HL-60/S4 (cell line): ENCODE results near the gene WDR7.

Source experiments
- in situ Hi-C: fragments of 300-500 bp; cut with MboI; formaldehyde crosslinking; loops from 2 replicates; pipeline ENCODE4 v1.14.3; 2022; ENCODE audit warnings: low sequenced_read_pairs

WDR7 gene

DNA sequence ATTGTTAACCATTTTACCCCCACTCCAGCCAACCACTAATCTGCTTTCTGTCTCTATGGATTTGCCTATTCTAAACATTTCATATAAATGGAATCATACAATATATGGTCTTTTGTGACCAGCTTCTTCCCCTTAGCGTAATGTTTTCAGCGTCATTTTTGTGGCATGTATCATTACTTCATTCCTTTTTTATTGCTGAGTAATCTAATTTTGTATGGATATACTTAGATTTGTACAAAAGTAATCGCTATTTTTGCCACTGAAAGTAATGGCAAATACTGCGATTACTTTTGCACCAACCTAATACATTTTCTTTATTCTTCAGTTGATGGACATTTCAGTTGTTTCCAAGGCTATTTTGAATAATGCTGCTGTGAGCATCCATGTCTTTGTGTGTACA, 227.6 kb downstream of the WDR7 start:
- in situ Hi-C loops, result no loop called here

DNA sequence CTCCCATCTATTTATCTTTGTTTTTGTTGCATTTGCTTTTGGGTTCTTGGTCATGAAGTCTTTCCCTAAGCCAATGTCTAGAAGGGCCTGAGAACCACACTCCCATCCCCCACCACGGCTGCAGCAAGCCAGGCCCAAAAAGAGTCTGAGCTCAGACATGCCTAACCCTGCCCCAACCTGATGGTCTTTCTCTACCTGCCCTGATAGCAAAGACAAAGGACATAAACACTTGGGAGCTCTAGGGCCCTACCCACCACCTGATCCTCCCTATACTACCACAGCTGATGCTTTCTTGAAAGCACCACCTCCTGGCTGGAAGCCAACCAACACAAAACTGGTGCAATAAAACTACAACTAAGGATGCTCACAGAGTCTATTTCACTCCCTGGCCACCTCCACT, 233.4 kb downstream of the WDR7 start:
- in situ Hi-C loops, result no loop called here

DNA sequence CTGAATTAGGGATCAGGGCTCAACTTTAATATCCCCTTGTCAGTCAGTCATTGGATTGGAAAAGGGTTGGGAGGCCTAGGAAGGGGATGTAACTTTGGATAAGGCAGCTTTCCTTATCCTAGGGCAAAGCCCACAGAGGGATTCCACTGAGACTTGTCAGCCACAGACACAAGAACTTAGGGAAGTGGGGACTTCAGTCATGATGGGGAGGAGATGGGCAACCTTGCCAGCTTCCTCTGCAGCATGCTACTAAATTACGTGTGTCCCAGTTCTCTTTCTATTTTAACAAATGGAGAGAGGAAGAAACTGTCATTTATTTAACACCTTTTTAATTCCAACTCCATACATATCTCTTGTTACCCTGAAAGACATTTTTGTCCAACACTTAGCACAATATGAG, 237.8 kb downstream of the WDR7 start:
- in situ Hi-C loops, result no loop called here

DNA sequence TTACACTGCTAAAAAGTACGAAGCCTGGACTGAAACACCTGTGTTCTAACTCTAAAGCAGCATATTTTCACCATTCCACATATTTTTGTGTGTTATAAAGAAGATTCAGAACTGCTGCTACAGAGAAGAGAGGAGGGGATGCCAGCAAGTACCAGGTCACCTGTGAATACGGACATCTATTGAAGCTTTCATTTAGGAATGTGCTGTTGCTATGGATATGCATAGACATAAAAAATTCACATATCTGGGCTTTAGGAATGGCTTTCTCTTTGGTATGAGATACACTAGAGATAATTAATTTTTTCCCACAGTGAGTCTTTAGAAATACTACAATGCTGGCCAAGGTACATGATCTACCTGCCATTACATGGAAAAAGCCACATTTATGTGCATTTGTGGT, 238.5 kb downstream of the WDR7 start:
- in situ Hi-C loops, result no loop called here

DNA sequence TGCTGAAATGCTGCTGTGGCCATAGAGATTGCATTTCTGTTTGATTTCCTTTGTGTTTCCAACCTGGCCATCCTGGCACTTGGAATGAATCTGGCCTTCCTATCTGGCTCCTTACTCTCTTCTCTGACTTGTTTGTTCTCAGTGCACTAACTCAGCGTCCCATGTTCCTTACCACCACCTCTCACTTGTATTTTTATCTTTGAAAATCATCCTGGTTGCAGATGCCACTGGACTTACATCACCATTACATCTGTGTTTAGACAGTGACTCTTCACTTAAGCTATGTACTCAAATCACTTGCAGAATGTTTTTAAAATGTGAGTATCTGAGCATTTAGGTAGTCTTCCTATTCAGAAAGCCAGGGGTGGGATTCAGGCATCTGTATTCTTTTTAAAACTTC, 239.5 kb downstream of the WDR7 start:
- in situ Hi-C loops, result no loop called here

DNA sequence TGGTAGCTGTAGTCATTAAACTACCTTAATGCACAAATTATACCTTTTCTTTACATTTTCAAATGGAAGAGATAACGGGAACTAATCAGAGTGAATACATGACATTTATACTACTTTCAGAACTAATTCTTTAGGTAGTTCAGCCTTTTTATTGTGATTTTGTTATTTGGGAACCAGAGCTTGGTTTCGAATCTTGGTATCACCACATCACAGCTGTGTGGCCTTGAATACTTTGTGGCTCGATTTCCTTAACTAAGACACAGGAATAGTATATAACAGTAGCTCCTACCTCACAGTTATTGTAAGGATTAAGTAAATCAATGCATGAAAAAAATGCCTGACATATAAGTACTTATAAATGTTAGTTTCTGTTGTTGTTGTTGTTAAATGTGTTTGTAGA, 240.0 kb downstream of the WDR7 start:
- in situ Hi-C loops, result no loop called here

DNA sequence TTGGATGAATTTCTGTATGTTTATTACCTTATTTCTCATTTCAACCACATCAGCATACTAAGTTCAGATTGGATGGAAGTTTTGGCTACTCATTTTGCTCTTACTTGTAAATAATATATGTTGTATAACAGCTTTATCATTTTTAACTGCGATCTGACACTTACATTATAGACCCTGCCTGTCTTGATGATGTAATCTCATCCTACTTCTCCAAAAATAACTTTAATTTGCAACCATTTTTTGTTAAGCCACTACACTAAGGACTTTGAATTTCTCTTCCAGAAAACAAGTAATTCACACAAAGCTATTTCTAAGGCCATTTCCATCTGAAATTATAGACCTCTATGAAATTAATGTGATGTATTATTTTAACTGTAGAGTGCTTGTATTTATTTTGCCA, 240.7 kb downstream of the WDR7 start:
- in situ Hi-C loops, result no loop called here

DNA sequence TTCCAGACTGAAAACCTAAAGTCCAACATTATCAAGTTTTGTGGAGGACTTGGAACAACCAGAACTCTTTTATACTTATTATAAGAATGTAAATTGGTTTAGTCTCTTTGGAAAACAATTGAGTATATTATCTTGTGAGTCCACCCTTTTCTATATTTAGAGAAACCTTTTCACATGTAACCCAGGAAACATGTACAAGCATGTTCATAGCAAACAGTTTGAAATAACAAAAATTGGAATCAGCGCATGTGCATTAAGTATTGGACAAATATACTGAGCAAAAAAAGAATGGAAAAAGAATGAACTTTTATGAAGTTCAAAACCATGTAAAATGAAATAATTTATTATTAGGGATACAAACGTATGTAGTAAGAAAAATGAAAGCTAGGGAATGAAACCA, 246.0 kb downstream of the WDR7 start:
- in situ Hi-C loops, result no loop called here

DNA sequence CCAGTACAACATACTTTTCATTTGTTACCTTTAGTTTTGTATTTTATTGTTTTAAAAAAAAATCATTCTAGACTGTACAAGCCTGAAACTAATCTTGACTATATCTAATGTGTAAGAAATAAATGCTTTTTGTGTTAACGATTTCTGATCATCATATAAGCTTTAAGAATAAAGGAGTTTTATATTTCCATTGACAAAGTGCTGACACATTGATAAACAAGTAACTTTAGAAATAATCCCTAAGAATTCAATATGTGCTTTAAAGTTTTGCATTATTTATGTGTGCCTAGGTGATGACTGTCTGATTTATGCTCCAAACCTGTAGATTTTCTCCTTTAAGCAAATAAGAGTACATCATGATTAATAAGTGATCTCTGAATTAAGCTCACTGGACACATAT, 248.5 kb downstream of the WDR7 start:
- in situ Hi-C loops, result no loop called here

DNA sequence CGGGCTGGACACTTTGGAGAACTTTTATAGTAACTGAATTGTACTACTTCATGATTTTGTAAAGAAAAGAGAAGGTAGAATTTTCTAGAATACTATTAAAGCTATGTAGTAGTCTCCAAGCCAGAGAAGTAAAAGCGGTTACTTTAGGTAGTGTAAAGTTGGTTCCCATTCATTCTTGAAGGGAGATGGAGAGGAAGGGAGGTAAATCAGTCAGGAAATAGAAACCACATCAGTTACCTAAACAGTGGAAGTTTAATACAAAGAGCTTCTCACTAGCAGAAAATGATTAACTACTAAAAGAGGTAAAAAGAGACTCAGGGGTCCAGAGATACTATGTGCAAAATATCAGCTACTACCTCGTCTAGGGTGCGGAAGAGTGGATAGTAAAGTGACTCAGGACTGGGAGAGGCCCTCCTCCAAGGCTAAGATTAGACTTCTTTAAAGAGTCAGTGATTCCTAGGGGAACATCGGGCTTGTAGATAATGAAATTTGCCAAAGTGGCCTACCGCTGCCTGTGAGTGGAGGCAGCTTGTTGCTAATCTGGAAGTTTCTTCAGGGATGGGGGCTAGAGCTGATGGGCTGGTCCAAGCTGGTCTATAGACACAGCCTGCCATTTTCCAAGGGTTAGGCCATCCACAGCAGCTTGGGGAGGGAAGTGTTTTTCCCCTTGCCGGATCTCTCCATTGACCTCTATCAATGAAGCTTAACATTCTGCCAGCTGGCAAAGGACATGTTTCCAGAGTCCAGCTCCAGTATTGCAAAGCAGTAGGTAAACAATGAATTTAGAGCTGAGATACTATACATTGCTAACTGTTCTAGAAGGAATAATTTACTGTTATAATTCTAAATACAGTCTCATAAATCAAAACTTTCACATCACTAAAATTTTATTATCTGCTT, 249.3 kb downstream of the WDR7 start:
- in situ Hi-C loops, result no loop called here

DNA sequence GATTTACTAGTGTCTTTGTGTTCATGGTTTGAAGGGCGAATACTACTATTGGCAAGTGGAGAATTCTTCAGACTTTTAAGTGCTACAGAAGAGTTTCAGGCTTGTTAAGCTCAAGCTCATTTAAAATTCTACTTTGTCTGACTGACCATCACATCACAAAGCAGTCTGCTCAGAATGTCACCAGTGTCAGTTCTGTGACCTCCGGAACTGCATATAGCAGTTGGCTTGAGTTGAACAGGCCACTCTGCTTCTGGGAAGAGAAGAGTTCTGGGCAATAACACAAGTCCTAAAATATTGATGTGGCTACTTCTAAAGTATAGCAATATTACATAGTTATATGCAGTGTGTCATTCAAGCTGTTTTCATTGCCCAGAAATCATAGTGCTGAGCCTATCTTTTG, 250.8 kb downstream of the WDR7 start:
- in situ Hi-C loops, result no loop called here

DNA sequence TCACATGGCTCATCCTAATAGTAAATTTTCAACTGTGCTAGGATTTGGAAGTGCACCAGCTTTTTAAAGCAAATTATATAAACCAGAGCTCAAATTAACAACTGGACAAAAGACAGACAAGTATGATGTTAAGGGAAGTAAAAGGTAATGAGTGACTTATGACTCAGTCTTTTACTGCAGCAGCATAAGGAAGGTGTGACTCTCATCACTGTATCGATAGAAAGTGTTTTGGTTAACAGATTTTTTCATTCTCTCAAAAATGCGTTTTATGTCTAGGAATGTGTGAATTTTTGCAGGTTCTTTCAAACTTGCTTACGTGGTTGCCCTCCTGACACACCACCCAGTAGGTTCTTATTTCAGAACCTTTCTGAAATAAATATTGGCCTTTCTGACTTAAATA, 251.5 kb downstream of the WDR7 start:
- in situ Hi-C loops, result no loop called here

DNA sequence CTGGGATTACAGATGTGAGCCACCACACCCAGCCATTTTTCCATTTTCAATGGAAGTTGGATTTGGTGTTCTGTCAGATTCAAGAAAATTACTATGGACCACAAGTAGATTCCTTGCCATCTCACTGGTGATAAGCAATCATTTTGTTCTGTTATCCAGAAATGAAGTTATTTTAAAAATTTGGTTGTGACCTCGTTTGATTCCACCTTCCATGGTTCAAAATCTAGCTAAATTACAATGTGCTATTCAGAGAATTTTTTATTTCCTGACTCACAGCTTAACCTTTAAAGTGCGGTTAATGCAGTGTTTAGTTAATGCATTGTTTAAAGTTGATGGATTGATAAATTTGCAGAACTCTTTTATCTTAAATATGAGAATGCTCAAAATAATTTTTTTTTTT, 252.5 kb downstream of the WDR7 start:
- in situ Hi-C loops, result no loop called here

DNA sequence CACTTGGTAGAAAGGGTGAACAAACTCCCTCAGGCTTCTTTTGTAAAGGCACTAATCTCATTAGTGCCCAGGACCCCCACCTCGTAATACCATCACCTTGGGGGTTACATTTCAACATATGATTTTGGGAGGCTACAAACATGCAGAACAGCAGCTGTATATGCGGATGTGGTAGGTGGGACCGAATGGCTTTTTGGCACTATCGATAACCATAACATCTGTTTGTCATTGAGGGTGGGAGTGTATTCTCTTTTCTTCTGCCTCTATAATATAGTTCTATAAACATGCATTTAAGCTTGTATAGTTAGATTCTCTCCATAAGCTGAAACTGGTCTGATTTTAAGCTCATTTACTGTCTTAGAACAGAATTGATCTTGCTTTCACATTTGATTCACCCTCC, 256.6 kb downstream of the WDR7 start:
- in situ Hi-C loops, result no loop called here

DNA sequence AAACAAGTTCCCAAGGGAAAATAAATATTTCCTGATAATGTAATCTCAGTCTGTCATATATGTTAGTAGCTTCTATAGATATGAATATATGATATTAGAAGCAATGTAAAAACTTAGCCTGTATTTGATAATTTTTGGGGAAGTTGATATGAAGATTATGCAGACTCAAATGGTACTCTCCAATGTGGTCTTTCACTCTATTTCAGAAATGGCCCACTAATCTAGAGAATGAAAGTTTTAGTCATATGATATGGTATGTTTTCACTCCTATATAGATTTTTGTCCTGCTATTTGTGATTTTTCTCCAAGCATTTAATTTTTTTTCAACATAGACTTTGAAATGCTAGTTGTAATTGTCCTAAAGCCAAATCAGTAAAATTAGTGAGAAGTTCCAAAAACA, 259.1 kb downstream of the WDR7 start:
- in situ Hi-C loops, result no loop called here

DNA sequence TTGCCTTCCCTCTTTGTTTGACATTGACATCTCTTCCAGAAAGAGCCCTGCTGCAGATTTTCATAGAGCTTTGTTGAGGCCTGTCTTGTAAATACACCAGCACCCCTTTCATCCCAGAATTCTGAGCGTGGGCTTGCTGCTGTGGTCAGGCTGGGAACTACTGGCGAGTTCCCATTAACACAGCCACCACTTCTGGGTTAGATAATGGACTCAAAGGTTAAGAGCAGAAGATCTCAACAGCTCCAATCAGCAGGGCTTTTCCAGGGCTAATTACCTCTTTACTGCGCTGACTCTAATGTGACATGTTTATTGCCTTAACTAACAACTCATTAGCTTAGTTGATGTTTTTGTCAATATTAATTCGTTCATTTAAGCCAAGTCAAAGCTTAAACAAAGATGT, 259.8 kb downstream of the WDR7 start:
- in situ Hi-C loops, result no loop called here

DNA sequence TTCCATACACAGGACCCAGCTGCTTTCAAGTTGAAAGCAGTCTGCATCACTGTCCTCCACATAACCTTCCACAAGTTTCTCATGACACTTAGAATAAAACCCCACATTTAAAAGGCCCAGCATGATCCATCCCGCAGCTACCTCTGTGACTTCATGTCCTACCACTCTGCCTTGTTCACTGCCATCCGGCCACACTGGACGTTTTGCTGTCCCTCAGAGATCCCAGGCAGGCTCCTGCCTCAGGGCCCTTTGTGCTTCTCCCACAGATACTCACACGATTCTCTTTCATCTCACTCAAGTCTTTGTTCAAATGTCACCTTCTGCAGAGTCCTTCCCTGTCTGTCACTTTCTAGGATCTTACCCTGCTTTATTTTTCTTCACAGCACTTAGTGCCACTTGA, 262.8 kb downstream of the WDR7 start:
- in situ Hi-C loops, result no loop called here

DNA sequence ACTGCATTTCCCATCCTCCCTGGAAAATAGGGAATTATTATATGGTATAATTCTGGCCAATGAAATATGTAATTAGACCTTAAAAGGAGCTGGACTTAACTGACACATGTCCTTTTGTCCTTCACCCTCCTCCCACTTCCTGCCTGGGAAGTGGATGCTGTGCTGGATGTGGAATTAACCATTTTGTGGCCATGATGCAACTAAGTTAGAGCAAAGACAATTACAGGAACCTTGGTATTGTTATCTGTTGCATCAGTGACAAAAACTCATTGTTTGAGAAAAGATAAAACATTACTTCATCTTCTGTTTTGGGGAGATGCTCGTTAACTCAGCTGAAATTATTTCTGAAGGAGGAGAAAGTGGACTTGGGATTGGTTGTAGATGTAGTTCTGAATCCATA, 268.0 kb downstream of the WDR7 start:
- in situ Hi-C loops, result no loop called here

DNA sequence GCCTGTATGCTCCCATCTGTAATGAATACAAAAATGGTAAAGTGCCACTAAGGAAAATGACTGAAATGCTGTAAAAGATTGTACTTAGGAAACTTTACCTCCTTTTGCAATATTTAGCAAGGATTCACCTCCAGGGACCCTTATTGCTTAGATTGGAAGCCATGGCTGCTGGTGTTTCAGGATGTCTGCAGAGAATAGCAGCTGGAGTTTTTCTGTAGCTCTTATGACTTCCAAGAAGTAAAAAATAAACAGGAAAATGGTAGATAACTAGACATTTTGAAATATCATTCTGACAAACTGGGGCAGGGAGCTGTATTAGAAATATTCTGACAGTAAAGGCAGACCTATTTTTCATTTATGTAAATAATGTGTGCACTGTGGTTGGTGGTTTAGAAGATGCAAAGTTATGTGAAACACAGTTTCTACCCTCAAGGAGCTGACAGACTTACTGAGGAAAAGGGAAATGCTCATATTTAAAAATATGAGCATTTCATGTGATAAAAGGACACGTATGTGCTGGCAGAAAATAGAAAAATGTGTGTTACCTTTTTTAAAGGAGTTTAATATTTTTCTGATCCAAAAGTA, 270.8 kb downstream of the WDR7 start:
- in situ Hi-C loops, result no loop called here

DNA sequence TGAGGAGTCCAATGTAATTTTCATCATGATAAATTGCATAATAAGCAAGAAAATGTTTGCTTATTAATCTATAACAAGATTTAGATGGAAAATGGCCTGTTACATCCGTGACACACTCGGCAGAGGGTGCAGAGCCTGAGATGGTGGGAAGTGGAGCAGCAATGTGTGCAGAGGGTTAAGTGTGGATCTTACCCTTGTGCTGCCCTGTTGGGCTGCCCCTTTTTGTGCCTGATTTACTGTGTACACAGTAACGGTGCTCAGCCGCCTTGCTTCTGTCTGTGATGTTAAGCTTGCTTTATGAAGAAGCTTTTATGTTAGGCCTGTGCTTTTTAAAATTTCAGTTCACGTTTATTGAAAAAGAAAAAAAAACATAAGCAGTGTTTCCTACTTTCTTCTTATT, 275.6 kb downstream of the WDR7 start:
- in situ Hi-C loops, result no loop called here

DNA sequence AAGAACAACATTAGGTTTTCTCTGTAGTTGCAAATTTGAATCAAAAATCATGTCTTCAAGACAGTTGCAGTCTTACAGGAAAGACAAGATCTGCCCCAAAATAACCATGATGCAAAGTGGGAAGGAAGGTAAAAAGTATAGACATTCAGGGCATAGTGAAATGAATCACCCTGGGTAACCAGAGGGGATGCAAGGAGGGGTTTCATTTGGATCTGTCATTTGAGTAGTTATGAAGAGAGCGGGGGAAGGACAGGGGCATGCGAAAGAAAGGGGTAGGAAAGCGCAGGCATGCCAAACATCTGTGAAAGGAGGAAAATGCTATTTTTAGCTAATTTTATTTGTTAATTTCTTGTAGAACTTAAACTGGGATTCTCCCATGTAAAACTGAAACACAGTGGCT, 276.6 kb downstream of the WDR7 start:
- in situ Hi-C loops, result no loop called here

DNA sequence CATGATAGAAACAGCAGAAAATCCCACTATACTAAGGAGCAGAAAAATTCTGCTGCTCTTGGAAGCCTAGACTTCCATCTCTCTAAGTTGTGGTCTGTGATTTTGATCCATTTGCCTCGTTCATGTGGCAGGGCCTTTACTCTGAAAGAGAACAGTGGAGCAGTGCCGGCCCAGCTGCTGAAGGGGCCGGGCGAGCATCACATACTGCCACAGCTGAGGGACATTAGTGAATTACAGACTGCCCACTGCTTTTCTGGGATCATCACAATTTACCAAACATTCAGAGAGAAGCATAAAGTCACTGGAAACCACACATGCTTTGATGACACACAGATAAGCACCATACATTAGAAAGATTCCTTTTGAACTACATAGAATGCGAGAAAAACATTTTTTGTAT, 278.7 kb downstream of the WDR7 start:
- in situ Hi-C loops, result no loop called here

DNA sequence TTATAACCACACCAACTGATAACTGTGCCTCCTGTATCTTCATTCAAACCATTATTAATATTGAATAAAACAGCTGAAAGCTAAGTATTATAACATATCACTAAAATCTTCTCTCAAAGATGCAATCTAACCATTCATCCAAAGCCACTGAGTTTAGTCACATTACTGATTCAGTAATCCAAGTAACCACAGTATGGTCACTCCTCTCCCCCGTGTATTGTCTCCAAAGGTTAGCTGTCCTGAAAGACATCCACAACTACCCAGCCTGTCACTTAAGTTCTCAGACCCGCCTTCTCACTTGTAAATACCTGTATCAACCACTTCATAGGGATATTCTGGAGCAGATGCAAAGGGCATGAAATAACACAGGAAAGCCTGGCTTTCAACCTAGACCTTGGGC, 282.3 kb downstream of the WDR7 start:
- in situ Hi-C loops, result no loop called here
